ENCODE measurements around the gene ANAPC15. TPM values are rescaled to one million over a fixed set of nuclear protein-coding genes. Genes with fewer than 3 reads are reported as not detected.
A peak's percentile ranks its signal among the peaks of the same experiment; 100 is the strongest.

The ANAPC15 gene
- total and polyA plus RNA-seq, 5 donors = 36.3 to 77.7 (median 42.4) TPM

GRCh38 chr11:72125956-72126355, 13.5 kb upstream of the ANAPC15 start:
- no peak for ATAC-seq
- intact Hi-C loops (cut with DNase I) = no loop called here
- 44% methylated on average over 1 of the region's 1 CpG for WGBS

GRCh38 chr11:72124046-72124445, 11.6 kb upstream of the ANAPC15 start:
- ATAC-seq (no peak), DNase-seq (no peak)
- Histone ChIP-seq H3K27me3 (ENCODE audit: control insufficient read depth, insufficient read depth) (no peaks in the 10 kb centered on the region), H3K27ac (ENCODE audit: low read length) (no peak overlapping the region), H3K4me3 (ENCODE audit: low read length) (no peak overlapping the region), H3K9me3 (ENCODE audit: control insufficient read depth, low read length) (no peaks in the 10 kb centered on the region), H3K4me1 (ENCODE audit: control insufficient read depth, insufficient read depth, low read length) (no peaks in the 10 kb centered on the region)
- intact Hi-C loops (cut with DNase I) = no loop called here
- WGBS = 88% methylated on average over 6 of the region's 6 CpGs

More at GRCh38 chr11:72125956-72126355, 13.5 kb upstream of the ANAPC15 start:
- Histone ChIP-seq H3K9me3 (ENCODE audit: control insufficient read depth, low read length) (no peaks in the 10 kb centered on the region), H3K4me1 (ENCODE audit: control insufficient read depth, insufficient read depth, low read length) (no peaks in the 10 kb centered on the region), H3K4me3 (ENCODE audit: low read length) (no peak overlapping the region), H3K27ac (ENCODE audit: low read length) (no peak overlapping the region), H3K27me3 (ENCODE audit: control insufficient read depth, insufficient read depth) (no peaks in the 10 kb centered on the region)
- DNase-seq = no peak

DNA sequence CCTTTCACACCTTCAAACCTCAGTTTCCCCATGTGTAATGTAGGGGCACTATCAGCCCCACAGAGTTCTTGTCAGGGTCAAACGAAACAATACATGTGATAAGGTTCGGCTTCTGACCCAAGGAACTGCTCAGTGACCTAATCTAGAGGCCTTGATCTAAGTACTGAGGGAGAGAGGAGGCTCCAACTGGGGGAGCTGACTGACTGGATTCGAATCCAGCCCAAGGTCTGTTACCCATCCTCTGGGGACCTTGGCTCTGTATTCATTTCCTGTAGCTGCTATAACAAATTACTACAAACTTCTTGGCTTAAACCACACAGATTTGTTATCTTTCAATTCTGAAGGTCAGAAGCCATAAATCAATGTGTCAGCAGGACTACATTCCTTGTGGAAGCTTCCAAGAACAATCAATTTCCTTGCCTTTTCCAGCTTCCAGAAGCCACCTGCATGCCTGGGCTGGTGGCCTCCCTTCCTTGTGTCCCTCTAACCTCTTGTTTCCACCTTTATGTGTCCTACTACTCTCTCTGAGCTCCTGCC, 10.7 kb upstream of the ANAPC15 start:
- 44% methylated on average over 3 of the region's 3 CpGs for WGBS
- ATAC-seq (no peak), DNase-seq (no peak)
- H3K9me3 ChIP-seq (ENCODE audit: control insufficient read depth, low read length) = no peaks in the 10 kb centered on the region
- intact Hi-C loops (cut with DNase I) = no loop called here
- H3K4me3 ChIP-seq (ENCODE audit: low read length) = no peak overlapping the region
- H3K27me3 ChIP-seq (ENCODE audit: control insufficient read depth, insufficient read depth) = no peaks in the 10 kb centered on the region
- no peaks in the 10 kb centered on the region for H3K4me1 ChIP-seq (ENCODE audit: control insufficient read depth, insufficient read depth, low read length)
- H3K27ac ChIP-seq (ENCODE audit: low read length) = no peak overlapping the region

- WGBS = 74% methylated on average over 1 of the region's 1 CpG
Measured at GRCh38 chr11:72122607-72123006, 10.1 kb upstream of the ANAPC15 start.

GRCh38 chr11:72120930-72121329, 8.4 kb upstream of the ANAPC15 start:
- intact Hi-C loops (cut with DNase I) = no loop called here
- Histone ChIP-seq H3K9me3 (ENCODE audit: control insufficient read depth, low read length) (no peaks in the 10 kb centered on the region), H3K4me1 (ENCODE audit: control insufficient read depth, insufficient read depth, low read length) (no peaks in the 10 kb centered on the region), H3K27ac (ENCODE audit: low read length) (no peak overlapping the region), H3K27me3 (ENCODE audit: control insufficient read depth, insufficient read depth) (no peaks in the 10 kb centered on the region), H3K4me3 (ENCODE audit: low read length) (no peak overlapping the region)
- ATAC-seq (no peak), DNase-seq (no peak)
- 71% methylated on average over 2 of the region's 2 CpGs for WGBS

More at GRCh38 chr11:72122607-72123006, 10.1 kb upstream of the ANAPC15 start:
- H3K4me3 ChIP-seq (ENCODE audit: low read length) = no peak overlapping the region
- intact Hi-C loops (cut with DNase I) = no loop called here
- H3K4me1 ChIP-seq (ENCODE audit: control insufficient read depth, insufficient read depth, low read length) = no peaks in the 10 kb centered on the region
- no peak overlapping the region for H3K27ac ChIP-seq (ENCODE audit: low read length)
- H3K27me3 ChIP-seq (ENCODE audit: control insufficient read depth, insufficient read depth) = no peaks in the 10 kb centered on the region
- DNase-seq (no peak), ATAC-seq (no peak)
- no peaks in the 10 kb centered on the region for H3K9me3 ChIP-seq (ENCODE audit: control insufficient read depth, low read length)

GRCh38 chr11:72119198-72119597, 6.7 kb upstream of the ANAPC15 start:
- DNase-seq (no peak), ATAC-seq (no peak)
- Histone ChIP-seq H3K27me3 (ENCODE audit: control insufficient read depth, insufficient read depth) (no peaks in the 10 kb centered on the region), H3K27ac (ENCODE audit: low read length) (no peak overlapping the region), H3K9me3 (ENCODE audit: control insufficient read depth, low read length) (no peaks in the 10 kb centered on the region), H3K4me3 (ENCODE audit: low read length) (no peak overlapping the region), H3K4me1 (ENCODE audit: control insufficient read depth, insufficient read depth, low read length) (no peaks in the 10 kb centered on the region)
- 75% methylated on average over 6 of the region's 6 CpGs for WGBS
- intact Hi-C loops (cut with DNase I) = no loop called here

- H3K9me3 ChIP-seq (ENCODE audit: control insufficient read depth, low read length) = no peaks in the 10 kb centered on the region
- intact Hi-C loops (cut with DNase I) = no loop called here
- no peak overlapping the region for H3K27ac ChIP-seq (ENCODE audit: low read length)
- H3K27me3 ChIP-seq (ENCODE audit: control insufficient read depth, insufficient read depth) = no peaks in the 10 kb centered on the region
- DNase-seq (no peak), ATAC-seq (no peak)
- peaks cover 7% of the 10 kb centered on the region for H3K4me1 ChIP-seq (ENCODE audit: control insufficient read depth, insufficient read depth, low read length)
- 91% methylated on average over 6 of the region's 6 CpGs for WGBS
- H3K4me3 ChIP-seq (ENCODE audit: low read length) = no peak overlapping the region
Measured at GRCh38 chr11:72116019-72116755, 3.7 kb upstream of the ANAPC15 start.

- no peak for DNase-seq
- H3K4me1 ChIP-seq (ENCODE audit: control insufficient read depth, insufficient read depth, low read length) = peaks cover 7% of the 10 kb centered on the region
- H3K27me3 ChIP-seq (ENCODE audit: control insufficient read depth, insufficient read depth) = no peaks in the 10 kb centered on the region
- no peak overlapping the region for H3K27ac ChIP-seq (ENCODE audit: low read length)
- WGBS = 96% methylated on average over 1 of the region's 1 CpG
- no peak overlapping the region for H3K4me3 ChIP-seq (ENCODE audit: low read length)
- no peaks in the 10 kb centered on the region for H3K9me3 ChIP-seq (ENCODE audit: control insufficient read depth, low read length)
- intact Hi-C loops (cut with DNase I) = no loop called here
- ATAC-seq = no peak
Measured at GRCh38 chr11:72114570-72114969, 2.1 kb upstream of the ANAPC15 start.

GRCh38 chr11:72112978-72113808, 698 bp upstream of the ANAPC15 start:
- peak overlapping the region; percentile 69 for H3K4me3 ChIP-seq (ENCODE audit: low read length)
- H3K27ac ChIP-seq (ENCODE audit: low read length) = peak overlapping the region; percentile 99
- H3K4me1 ChIP-seq (ENCODE audit: control insufficient read depth, insufficient read depth, low read length) = peaks cover 7% of the 10 kb centered on the region
- 63% methylated on average over 9 of the region's 9 CpGs for WGBS
- H3K9me3 ChIP-seq (ENCODE audit: control insufficient read depth, low read length) = no peaks in the 10 kb centered on the region
- intact Hi-C loops (cut with DNase I) = no loop called here
- no peak for DNase-seq
- ATAC-seq = no peak
- H3K27me3 ChIP-seq (ENCODE audit: control insufficient read depth, insufficient read depth) = no peaks in the 10 kb centered on the region

DNA sequence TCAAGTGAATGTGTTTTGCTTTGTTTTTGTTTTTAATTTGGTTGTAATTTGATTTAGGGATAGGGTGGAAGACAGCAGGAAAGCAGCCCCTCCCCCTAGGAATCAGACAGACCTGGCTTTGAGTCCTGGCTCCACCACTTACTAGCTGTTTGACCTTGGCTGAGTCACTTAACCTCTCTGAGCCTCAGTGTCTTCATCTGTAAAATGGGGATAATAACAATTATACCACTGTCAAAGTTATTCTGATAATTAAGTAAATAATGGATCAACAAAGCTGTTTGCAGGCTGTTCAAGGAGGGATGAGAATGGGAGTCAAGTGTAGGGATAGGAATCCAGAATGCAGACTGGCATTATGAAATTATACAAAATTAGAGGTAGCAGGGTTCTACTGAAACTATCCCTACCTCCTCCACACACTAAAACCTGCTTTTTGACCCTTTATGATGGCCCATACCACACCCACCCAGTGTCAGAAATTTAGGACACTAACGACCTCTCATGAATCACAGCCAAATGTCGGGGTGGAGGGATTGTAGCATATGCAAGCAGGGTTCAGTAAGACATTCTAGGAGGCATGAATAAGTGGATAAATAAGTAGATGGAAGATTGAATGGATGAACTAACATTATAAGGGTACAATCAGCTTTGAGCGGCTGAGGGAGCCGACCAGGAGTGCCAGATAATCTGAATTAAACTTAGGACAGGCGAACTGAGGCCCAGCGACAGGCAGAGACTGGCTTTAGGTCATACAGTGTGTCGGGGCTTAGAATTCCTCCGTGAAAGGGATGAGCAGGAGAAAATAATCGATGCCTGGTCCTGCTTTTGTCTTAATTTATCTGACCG, 974 bp downstream of the ANAPC15 start:
- DNase-seq (no peak), ATAC-seq (no peak)
- Histone ChIP-seq H3K4me3 (ENCODE audit: low read length) (peak overlapping the region; percentile 52), H3K27me3 (ENCODE audit: control insufficient read depth, insufficient read depth) (no peaks in the 10 kb centered on the region), H3K9me3 (ENCODE audit: control insufficient read depth, low read length) (no peaks in the 10 kb centered on the region), H3K4me1 (ENCODE audit: control insufficient read depth, insufficient read depth, low read length) (peaks cover 7% of the 10 kb centered on the region), H3K27ac (ENCODE audit: low read length) (peak overlapping the region; percentile 95)
- 2% methylated on average over 10 of the region's 10 CpGs for WGBS
- intact Hi-C loops (cut with DNase I) = no loop called here

Measured in right cardiac atrium (tissue), 5 donors.